Activated CD4-positive, alpha-beta T cell treated with anti-CD3 and anti-CD28 coated beads, Interleukin-2, amount 50 U/mL, for 16 hours (primary cell): ENCODE measurements around the gene GPRC5C.

ENCODE experiments used
- DNase-seq: peaks from one replicate; pipeline ENCODE4 v3.0.0-alpha.2; 2020

Gene GPRC5C

GRCh38 chr17:74453665-74454196, 21.8 kb downstream of the GPRC5C start:
- DNase-seq = peak; percentile 72

GRCh38 chr17:74454197-74455024, 22.5 kb downstream of the GPRC5C start:
- DNase-seq = no peak

GRCh38 chr17:74455025-74455545, 23.2 kb downstream of the GPRC5C start:
- DNase-seq = no peak

GRCh38 chr17:74455821-74456220, 23.9 kb downstream of the GPRC5C start:
- no peak for DNase-seq

GRCh38 chr17:74457146-74457819, 25.4 kb downstream of the GPRC5C start:
- peak; percentile 73 for DNase-seq

GRCh38 chr17:74457820-74458166, 25.9 kb downstream of the GPRC5C start:
- DNase-seq = no peak

- no peak for DNase-seq
Measured at GRCh38 chr17:74458835-74459234, 26.9 kb downstream of the GPRC5C start.

- no peak for DNase-seq
Measured at GRCh38 chr17:74459622-74460021, 27.7 kb downstream of the GPRC5C start.

- DNase-seq = no peak
Measured at GRCh38 chr17:74460241-74460640, 28.4 kb downstream of the GPRC5C start.

- no peak for DNase-seq
Measured at GRCh38 chr17:74460996-74461395, 29.1 kb downstream of the GPRC5C start.

- DNase-seq = no peak
Measured at GRCh38 chr17:74461611-74462010, 29.7 kb downstream of the GPRC5C start.

- no peak for DNase-seq
Measured at GRCh38 chr17:74464730-74465377, 33.0 kb downstream of the GPRC5C start.

- no peak for DNase-seq
Measured at GRCh38 chr17:74465378-74466110, 33.7 kb downstream of the GPRC5C start.

GRCh38 chr17:74466111-74466827, 34.4 kb downstream of the GPRC5C start, which contains the start of gene CD300A:
Gene CD300A, plus strand, starts transcription at chr17:74466634. Its CDS starts 70 bp downstream, at chr17:74466704.
- peak; percentile 21 for DNase-seq

- peak; percentile 14 for DNase-seq
Measured at GRCh38 chr17:74466828-74467184, 34.9 kb downstream of the GPRC5C start.

GRCh38 chr17:74467221-74467951, 35.5 kb downstream of the GPRC5C start:
- peak; percentile 60 for DNase-seq

GRCh38 chr17:74471341-74471740, 39.5 kb downstream of the GPRC5C start:
- DNase-seq = no peak

- no peak for DNase-seq
Measured at GRCh38 chr17:74472890-74473289, 41.0 kb downstream of the GPRC5C start.

GRCh38 chr17:74473294-74473693, 41.4 kb downstream of the GPRC5C start:
- DNase-seq = no peak

GRCh38 chr17:74474043-74474792, 42.3 kb downstream of the GPRC5C start:
- DNase-seq = no peak
